WTC11 (cell line): ENCODE measurements around the gene RFC2. TPM values are rescaled to one million over a fixed set of nuclear protein-coding genes. Genes with fewer than 3 reads are reported as not detected.
A peak's percentile ranks its signal among the peaks of the same experiment; 100 is the strongest.

Experiments used
- ATAC-seq: fragments of 200-7000 bp; cut with Tn5 transposase; 2 replicates; pipeline ENCODE4 v1.10.0; 2021; ENCODE audit warnings: mild to moderate bottlenecking, moderate library complexity
- CTCF ChIA-PET: fragments of 300-600 bp; sonication (Branson Sonifier 250); formaldehyde crosslinking; loops from one replicate; lab custom pipeline; 2021; ENCODE audit warnings: antibody characterized with exemption; lab: Charles Lee
- POLR2A ChIA-PET: fragments of 350-600 bp; sonication (Branson Sonifier 250); formaldehyde crosslinking; loops from one replicate; lab custom pipeline; 2021; ENCODE audit warnings: antibody characterized with exemption; lab: Charles Lee
- DNase-seq: peaks from one replicate; pipeline ENCODE4 v3.0.0; 2021; ENCODE audit warnings: low spot score
- H3K27ac Mint-ChIP-seq: 2 replicates; pipeline ENCODE4 v1.8.0; 2021; ENCODE audit warnings: mixed read lengths
- H3K27me3 Mint-ChIP-seq: 2 replicates; pipeline ENCODE4 v1.8.0; 2021; ENCODE audit warnings: low read depth, mild to moderate bottlenecking, moderate library complexity, mixed read lengths
- H3K36me3 Mint-ChIP-seq: 2 replicates; pipeline ENCODE4 v1.8.0; 2021; ENCODE audit warnings: mixed read lengths
- H3K4me1 Mint-ChIP-seq: 2 replicates; pipeline ENCODE4 v1.8.0; 2022; ENCODE audit warnings: mixed read lengths
- H3K4me3 Mint-ChIP-seq: 2 replicates; pipeline ENCODE4 v1.8.0; 2021; ENCODE audit warnings: mild to moderate bottlenecking, moderate library complexity, mixed read lengths
- H3K9me3 Mint-ChIP-seq: 2 replicates; pipeline ENCODE4 v1.8.0; 2021; ENCODE audit warnings: mixed read lengths
- ELF4 ChIP-seq: sonication (generic); formaldehyde crosslinking; IDR thresholded peaks from 2 replicates; pipeline ENCODE4 v1.8.1; 2022; ENCODE audit warnings: low read depth, mild to moderate bottlenecking, moderate library complexity, missing genetic modification reagents
- MXD4 ChIP-seq: fragments of 250-450 bp; sonication (Bioruptor Pico); IDR thresholded peaks from 2 replicates; pipeline ENCODE4 v1.8.0; 2021; ENCODE audit warnings: mild to moderate bottlenecking, moderate library complexity, borderline replicate concordance
- NR1H2 ChIP-seq: sonication (generic); formaldehyde crosslinking; IDR thresholded peaks from 2 replicates; pipeline ENCODE4 v1.9.0; 2021; ENCODE audit warnings: mild to moderate bottlenecking, moderate library complexity, missing genetic modification reagents
- NR2C2 ChIP-seq: sonication (generic); formaldehyde crosslinking; IDR thresholded peaks from 2 replicates; pipeline ENCODE4 v1.8.0; 2022; ENCODE audit warnings: mild to moderate bottlenecking, missing genetic modification reagents
- ZNF396 ChIP-seq: fragments of 250-450 bp; sonication (Bioruptor Pico); IDR thresholded peaks from 2 replicates; pipeline ENCODE4 v1.8.0; 2021; ENCODE audit warnings: mild to moderate bottlenecking, moderate library complexity, borderline replicate concordance
- total RNA-seq: library from RNA; stranded (reverse); gene quantifications from 3 replicates; pipeline ENCODE4 v1.2.3, GENCODE V29; 2021
- TF ChIP-seq, protein P1 (sequence below): sonication (generic); formaldehyde crosslinking; IDR thresholded peaks from 2 replicates; pipeline ENCODE4 v1.8.1; 2022; ENCODE audit warnings: missing genetic modification reagents, borderline replicate concordance
- TF ChIP-seq, protein P2 (sequence below): sonication (generic); formaldehyde crosslinking; IDR thresholded peaks from 2 replicates; pipeline ENCODE4 v1.8.1; 2023; ENCODE audit warnings: mild to moderate bottlenecking, missing genetic modification reagents
- TF ChIP-seq, protein P3 (sequence below): sonication (generic); formaldehyde crosslinking; IDR thresholded peaks from 2 replicates; pipeline ENCODE4 v1.8.1; 2023; ENCODE audit warnings: mild to moderate bottlenecking, missing genetic modification reagents
- TF ChIP-seq, protein P4 (sequence below): fragments of 250-450 bp; sonication (Bioruptor Pico); IDR thresholded peaks from 2 replicates; pipeline ENCODE4 v1.9.0; 2021; ENCODE audit warnings: mild to moderate bottlenecking, borderline replicate concordance
- TF ChIP-seq, protein P5 (sequence below): sonication (generic); formaldehyde crosslinking; IDR thresholded peaks from 2 replicates; pipeline ENCODE4 v1.8.0; 2022; ENCODE audit warnings: mild to moderate bottlenecking, missing genetic modification reagents
- TF ChIP-seq, protein P6 (sequence below): fragments of 250-450 bp; sonication (Bioruptor Pico); IDR thresholded peaks from 2 replicates; pipeline ENCODE4 v1.8.0; 2021; ENCODE audit warnings: mild to moderate bottlenecking
- TF ChIP-seq, protein P7 (sequence below): sonication (generic); formaldehyde crosslinking; IDR thresholded peaks from 2 replicates; pipeline ENCODE4 v1.8.0; 2022; ENCODE audit warnings: missing genetic modification reagents

Gene RFC2
- total RNA-seq, 1 experiment from 2014 or later, result 80.7 TPM

DNA sequence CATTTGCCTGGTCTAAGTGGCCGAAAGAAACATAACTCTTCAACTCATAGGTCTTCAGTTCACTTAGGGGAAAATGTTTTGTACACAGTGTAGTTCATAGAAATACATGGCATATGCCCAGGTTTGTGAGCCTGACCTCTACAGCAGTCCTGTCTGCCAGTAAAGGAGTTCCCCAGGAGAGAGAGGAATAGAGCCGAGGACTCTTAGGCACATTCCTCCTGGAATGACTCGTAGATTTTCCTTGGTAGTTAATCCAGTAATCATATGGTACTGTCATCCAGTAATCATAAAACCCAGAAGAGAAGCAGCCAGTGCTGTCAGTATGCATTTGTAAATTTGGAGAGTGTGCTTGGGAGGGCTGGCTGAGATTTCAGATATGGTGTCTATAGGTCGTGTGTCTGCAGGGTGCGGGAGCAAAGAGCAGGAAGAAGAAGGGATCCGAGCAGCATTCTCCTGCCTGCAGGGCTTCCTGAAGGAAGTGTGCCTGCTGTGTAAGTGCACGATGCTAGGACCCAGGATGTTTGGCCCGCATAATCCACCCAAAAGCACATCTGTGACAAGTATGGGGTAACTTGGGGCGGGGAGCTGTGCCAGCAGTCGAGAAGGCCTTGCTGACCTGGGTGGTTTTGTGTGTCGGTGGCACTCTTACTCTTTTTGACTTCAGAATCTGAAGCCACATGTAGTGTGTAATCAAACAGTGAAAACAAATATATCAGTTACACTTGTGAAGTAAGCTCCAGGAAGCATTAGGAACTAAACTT is 66.1 kb downstream of the RFC2 start:
- ChIA-PET CTCF (interaction anchor here (0.9 kb wide), 1 partner anchor 18 kb away, joined by 3 read pairs; no protein-coding TSS in a partner anchor), POLR2A (no interaction called here)
- no peaks in the 10 kb centered on the region for H3K27me3 Mint-ChIP-seq
- H3K4me1 Mint-ChIP-seq, result peaks cover 32% of the 10 kb centered on the region
- DNase-seq (no peak), ATAC-seq (no peak)
- no peak overlapping the region for H3K4me3 Mint-ChIP-seq
- H3K27ac Mint-ChIP-seq, result peak overlapping the region; percentile 42
- H3K9me3 Mint-ChIP-seq, result no peaks in the 10 kb centered on the region
- TF ChIP-seq, protein P1, sequence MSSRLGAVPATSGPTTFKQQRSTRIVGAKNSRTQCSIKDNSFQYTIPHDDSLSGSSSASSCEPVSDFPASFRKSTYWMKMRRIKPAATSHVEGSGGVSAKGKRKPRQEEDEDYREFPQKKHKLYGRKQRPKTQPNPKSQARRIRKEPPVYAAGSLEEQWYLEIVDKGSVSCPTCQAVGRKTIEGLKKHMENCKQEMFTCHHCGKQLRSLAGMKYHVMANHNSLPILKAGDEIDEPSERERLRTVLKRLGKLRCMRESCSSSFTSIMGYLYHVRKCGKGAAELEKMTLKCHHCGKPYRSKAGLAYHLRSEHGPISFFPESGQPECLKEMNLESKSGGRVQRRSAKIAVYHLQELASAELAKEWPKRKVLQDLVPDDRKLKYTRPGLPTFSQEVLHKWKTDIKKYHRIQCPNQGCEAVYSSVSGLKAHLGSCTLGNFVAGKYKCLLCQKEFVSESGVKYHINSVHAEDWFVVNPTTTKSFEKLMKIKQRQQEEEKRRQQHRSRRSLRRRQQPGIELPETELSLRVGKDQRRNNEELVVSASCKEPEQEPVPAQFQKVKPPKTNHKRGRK (CRISPR knock-in tag), result no peak
- TF ChIP-seq, protein P2, sequence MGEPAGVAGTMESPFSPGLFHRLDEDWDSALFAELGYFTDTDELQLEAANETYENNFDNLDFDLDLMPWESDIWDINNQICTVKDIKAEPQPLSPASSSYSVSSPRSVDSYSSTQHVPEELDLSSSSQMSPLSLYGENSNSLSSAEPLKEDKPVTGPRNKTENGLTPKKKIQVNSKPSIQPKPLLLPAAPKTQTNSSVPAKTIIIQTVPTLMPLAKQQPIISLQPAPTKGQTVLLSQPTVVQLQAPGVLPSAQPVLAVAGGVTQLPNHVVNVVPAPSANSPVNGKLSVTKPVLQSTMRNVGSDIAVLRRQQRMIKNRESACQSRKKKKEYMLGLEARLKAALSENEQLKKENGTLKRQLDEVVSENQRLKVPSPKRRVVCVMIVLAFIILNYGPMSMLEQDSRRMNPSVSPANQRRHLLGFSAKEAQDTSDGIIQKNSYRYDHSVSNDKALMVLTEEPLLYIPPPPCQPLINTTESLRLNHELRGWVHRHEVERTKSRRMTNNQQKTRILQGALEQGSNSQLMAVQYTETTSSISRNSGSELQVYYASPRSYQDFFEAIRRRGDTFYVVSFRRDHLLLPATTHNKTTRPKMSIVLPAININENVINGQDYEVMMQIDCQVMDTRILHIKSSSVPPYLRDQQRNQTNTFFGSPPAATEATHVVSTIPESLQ, result no peak
- TF ChIP-seq ZNF396 (no peak), ELF4 (CRISPR knock-in tag) (no peak), MXD4 (CRISPR knock-in tag) (no peak), NR2C2 (CRISPR knock-in tag) (no peak), NR1H2 (CRISPR knock-in tag) (no peak)
- TF ChIP-seq, protein P3, sequence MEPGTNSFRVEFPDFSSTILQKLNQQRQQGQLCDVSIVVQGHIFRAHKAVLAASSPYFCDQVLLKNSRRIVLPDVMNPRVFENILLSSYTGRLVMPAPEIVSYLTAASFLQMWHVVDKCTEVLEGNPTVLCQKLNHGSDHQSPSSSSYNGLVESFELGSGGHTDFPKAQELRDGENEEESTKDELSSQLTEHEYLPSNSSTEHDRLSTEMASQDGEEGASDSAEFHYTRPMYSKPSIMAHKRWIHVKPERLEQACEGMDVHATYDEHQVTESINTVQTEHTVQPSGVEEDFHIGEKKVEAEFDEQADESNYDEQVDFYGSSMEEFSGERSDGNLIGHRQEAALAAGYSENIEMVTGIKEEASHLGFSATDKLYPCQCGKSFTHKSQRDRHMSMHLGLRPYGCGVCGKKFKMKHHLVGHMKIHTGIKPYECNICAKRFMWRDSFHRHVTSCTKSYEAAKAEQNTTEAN (CRISPR knock-in tag), result no peak
- TF ChIP-seq, protein P4, sequence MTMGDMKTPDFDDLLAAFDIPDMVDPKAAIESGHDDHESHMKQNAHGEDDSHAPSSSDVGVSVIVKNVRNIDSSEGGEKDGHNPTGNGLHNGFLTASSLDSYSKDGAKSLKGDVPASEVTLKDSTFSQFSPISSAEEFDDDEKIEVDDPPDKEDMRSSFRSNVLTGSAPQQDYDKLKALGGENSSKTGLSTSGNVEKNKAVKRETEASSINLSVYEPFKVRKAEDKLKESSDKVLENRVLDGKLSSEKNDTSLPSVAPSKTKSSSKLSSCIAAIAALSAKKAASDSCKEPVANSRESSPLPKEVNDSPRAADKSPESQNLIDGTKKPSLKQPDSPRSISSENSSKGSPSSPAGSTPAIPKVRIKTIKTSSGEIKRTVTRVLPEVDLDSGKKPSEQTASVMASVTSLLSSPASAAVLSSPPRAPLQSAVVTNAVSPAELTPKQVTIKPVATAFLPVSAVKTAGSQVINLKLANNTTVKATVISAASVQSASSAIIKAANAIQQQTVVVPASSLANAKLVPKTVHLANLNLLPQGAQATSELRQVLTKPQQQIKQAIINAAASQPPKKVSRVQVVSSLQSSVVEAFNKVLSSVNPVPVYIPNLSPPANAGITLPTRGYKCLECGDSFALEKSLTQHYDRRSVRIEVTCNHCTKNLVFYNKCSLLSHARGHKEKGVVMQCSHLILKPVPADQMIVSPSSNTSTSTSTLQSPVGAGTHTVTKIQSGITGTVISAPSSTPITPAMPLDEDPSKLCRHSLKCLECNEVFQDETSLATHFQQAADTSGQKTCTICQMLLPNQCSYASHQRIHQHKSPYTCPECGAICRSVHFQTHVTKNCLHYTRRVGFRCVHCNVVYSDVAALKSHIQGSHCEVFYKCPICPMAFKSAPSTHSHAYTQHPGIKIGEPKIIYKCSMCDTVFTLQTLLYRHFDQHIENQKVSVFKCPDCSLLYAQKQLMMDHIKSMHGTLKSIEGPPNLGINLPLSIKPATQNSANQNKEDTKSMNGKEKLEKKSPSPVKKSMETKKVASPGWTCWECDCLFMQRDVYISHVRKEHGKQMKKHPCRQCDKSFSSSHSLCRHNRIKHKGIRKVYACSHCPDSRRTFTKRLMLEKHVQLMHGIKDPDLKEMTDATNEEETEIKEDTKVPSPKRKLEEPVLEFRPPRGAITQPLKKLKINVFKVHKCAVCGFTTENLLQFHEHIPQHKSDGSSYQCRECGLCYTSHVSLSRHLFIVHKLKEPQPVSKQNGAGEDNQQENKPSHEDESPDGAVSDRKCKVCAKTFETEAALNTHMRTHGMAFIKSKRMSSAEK, result no peak
- TF ChIP-seq, protein P5, sequence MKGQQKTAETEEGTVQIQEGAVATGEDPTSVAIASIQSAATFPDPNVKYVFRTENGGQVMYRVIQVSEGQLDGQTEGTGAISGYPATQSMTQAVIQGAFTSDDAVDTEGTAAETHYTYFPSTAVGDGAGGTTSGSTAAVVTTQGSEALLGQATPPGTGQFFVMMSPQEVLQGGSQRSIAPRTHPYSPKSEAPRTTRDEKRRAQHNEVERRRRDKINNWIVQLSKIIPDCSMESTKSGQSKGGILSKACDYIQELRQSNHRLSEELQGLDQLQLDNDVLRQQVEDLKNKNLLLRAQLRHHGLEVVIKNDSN, result no peak
- TF ChIP-seq, protein P6, sequence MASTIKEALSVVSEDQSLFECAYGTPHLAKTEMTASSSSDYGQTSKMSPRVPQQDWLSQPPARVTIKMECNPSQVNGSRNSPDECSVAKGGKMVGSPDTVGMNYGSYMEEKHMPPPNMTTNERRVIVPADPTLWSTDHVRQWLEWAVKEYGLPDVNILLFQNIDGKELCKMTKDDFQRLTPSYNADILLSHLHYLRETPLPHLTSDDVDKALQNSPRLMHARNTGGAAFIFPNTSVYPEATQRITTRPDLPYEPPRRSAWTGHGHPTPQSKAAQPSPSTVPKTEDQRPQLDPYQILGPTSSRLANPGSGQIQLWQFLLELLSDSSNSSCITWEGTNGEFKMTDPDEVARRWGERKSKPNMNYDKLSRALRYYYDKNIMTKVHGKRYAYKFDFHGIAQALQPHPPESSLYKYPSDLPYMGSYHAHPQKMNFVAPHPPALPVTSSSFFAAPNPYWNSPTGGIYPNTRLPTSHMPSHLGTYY, result no peak
- TF ChIP-seq, protein P7, sequence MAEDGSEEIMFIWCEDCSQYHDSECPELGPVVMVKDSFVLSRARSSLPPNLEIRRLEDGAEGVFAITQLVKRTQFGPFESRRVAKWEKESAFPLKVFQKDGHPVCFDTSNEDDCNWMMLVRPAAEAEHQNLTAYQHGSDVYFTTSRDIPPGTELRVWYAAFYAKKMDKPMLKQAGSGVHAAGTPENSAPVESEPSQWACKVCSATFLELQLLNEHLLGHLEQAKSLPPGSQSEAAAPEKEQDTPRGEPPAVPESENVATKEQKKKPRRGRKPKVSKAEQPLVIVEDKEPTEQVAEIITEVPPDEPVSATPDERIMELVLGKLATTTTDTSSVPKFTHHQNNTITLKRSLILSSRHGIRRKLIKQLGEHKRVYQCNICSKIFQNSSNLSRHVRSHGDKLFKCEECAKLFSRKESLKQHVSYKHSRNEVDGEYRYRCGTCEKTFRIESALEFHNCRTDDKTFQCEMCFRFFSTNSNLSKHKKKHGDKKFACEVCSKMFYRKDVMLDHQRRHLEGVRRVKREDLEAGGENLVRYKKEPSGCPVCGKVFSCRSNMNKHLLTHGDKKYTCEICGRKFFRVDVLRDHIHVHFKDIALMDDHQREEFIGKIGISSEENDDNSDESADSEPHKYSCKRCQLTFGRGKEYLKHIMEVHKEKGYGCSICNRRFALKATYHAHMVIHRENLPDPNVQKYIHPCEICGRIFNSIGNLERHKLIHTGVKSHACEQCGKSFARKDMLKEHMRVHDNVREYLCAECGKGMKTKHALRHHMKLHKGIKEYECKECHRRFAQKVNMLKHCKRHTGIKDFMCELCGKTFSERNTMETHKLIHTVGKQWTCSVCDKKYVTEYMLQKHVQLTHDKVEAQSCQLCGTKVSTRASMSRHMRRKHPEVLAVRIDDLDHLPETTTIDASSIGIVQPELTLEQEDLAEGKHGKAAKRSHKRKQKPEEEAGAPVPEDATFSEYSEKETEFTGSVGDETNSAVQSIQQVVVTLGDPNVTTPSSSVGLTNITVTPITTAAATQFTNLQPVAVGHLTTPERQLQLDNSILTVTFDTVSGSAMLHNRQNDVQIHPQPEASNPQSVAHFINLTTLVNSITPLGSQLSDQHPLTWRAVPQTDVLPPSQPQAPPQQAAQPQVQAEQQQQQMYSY (CRISPR knock-in tag), result no peak
- TF ChIP-seq, all 79 proteins: peak for 0
- H3K36me3 Mint-ChIP-seq, result peaks cover 64% of the 10 kb centered on the region
